H1 (cell line): ENCODE measurements around the gene KRTAP10-7. TPM values are rescaled to one million over a fixed set of nuclear protein-coding genes. Genes with fewer than 3 reads are reported as not detected.

Experiments used
- CTCF ChIA-PET: fragments of 300-600 bp; sonication (Branson Sonifier 250); formaldehyde crosslinking; loops from one replicate; lab custom pipeline; 2021; ENCODE audit not compliant: partially characterized antibody; lab: Charles Lee
- POLR2A ChIA-PET: fragments of 300-600 bp; sonication (Branson Sonifier 250); formaldehyde crosslinking; loops from one replicate; lab custom pipeline; 2021; ENCODE audit warnings: inconsistent platforms; ENCODE audit not compliant: partially characterized antibody; lab: Charles Lee
- DNase-seq, 2 experiments: peaks; one replicate each; pipeline versions ENCODE4 v3.0.0 to v3.0.0-alpha.2; 2010 to 2022; ENCODE audit warnings: low spot score in 2 of 2, low read depth in 1 of 2, mixed read lengths in 1 of 2
- FAIRE-seq: peaks from 2 replicates; lab custom pipeline; 2011; peaks lifted over from hg19 to GRCh38; lab: Jason Lieb, UNC
- H2AFZ ChIP-seq: 2 replicates; pipeline ENCODE4 v1.8.1; 2012; ENCODE audit warnings: low read length, inconsistent platforms
- H2AK5ac ChIP-seq: 2 replicates; pipeline ENCODE4 v1.6.1; 2013; ENCODE audit warnings: low read depth, low read length
- H2BK120ac ChIP-seq: replicated peaks from 2 replicates; pipeline ENCODE3; 2013; ENCODE audit warnings: low read depth, low read length, inconsistent platforms
- H2BK12ac ChIP-seq: 2 replicates; pipeline ENCODE4 v1.6.1; 2013; ENCODE audit warnings: low read depth, low read length
- H2BK15ac ChIP-seq: 2 replicates; pipeline ENCODE4 v1.6.1; 2013; ENCODE audit warnings: low read length
- H2BK20ac ChIP-seq: 2 replicates; pipeline ENCODE4 v1.6.1; 2013; ENCODE audit warnings: low read length
- H2BK5ac ChIP-seq: 2 replicates; pipeline ENCODE4 v1.6.1; 2013; ENCODE audit warnings: low read depth, low read length
- H3K14ac ChIP-seq: 2 replicates; pipeline ENCODE4 v1.6.1; 2013; ENCODE audit warnings: inconsistent platforms; ENCODE audit not compliant: insufficient read length
- H3K18ac ChIP-seq: 2 replicates; pipeline ENCODE4 v1.6.1; 2013; ENCODE audit warnings: low read length; ENCODE audit errors: extremely low read depth
- H3K23ac ChIP-seq: 2 replicates; pipeline ENCODE4 v1.6.1; 2013; ENCODE audit warnings: inconsistent platforms; ENCODE audit not compliant: insufficient read length
- H3K23me2 ChIP-seq: 2 replicates; pipeline ENCODE4 v1.6.1; 2013; ENCODE audit warnings: low read depth, low read length
- H3K27ac ChIP-seq: 2 replicates; pipeline ENCODE4 v1.6.1; 2011; ENCODE audit warnings: low read depth, low read length, inconsistent platforms
- H3K27me3 ChIP-seq, 4 experiments: replicated peaks in 1 of 4; 1 replicate in 1 of 4; 2 replicates in 3 of 4; pipeline versions ENCODE4 v1.6.1 to v1.8.1; 2011 to 2013; ENCODE audit warnings: low read length in 3 of 4, mild to moderate bottlenecking in 3 of 4, inconsistent platforms in 2 of 4, mixed read lengths in 2 of 4, moderate library complexity in 1 of 4; ENCODE audit not compliant: control insufficient read depth in 3 of 4, insufficient read depth in 3 of 4; ENCODE audit errors: extremely low read depth in 1 of 4
- H3K36me3 ChIP-seq, 4 experiments: 2 replicates each; pipeline versions ENCODE4 v1.6.1 to v1.8.1; 2011 to 2013; ENCODE audit warnings: mild to moderate bottlenecking in 4 of 4, low read length in 3 of 4, moderate library complexity in 2 of 4, control low read depth in 1 of 4, inconsistent platforms in 1 of 4; ENCODE audit not compliant: insufficient read depth in 4 of 4, control insufficient read depth in 2 of 4
- H3K4ac ChIP-seq: replicated peaks from 2 replicates; pipeline ENCODE3; 2013; ENCODE audit warnings: low read length, low read depth, mixed read lengths, inconsistent platforms; ENCODE audit not compliant: insufficient read length
- H3K4me1 ChIP-seq, 4 experiments: replicated peaks in 1 of 4; 1 replicate in 1 of 4; 2 replicates in 3 of 4; pipeline versions ENCODE4 v1.6.1 to v1.8.1; 2011 to 2013; ENCODE audit warnings: low read length in 3 of 4, inconsistent platforms in 2 of 4, mixed read lengths in 1 of 4; ENCODE audit not compliant: insufficient read depth in 4 of 4, control insufficient read depth in 3 of 4
- H3K4me2 ChIP-seq, 2 experiments: 2 replicates each; pipeline versions ENCODE4 v1.6.1 to v1.8.1; 2011 to 2013; ENCODE audit warnings: low read depth in 2 of 2, low read length in 2 of 2, control low read depth in 1 of 2, inconsistent platforms in 1 of 2, mild to moderate bottlenecking in 1 of 2; ENCODE audit not compliant: insufficient read depth in 1 of 2
- H3K4me3 ChIP-seq, 4 experiments: fragments of 200-600, 300-600 bp in 1 of 4; sonication (generic), shearing (Covaris generic), sonication (Bioruptor Twin) in 1 of 4; 2 replicates each; pipeline versions ENCODE4 v1.5.1 to v1.8.1; 2011 to 2016; ENCODE audit warnings: low read length in 4 of 4, low read depth in 3 of 4, control low read depth in 2 of 4, inconsistent platforms in 2 of 4, mild to moderate bottlenecking in 2 of 4, mixed read lengths in 1 of 4, moderate library complexity in 1 of 4; ENCODE audit not compliant: insufficient read depth in 2 of 4; ENCODE audit errors: extremely low read depth in 1 of 4
- H3K56ac ChIP-seq: replicated peaks from 2 replicates; pipeline ENCODE3; 2013; ENCODE audit warnings: low read depth, mild to moderate bottlenecking, mixed read lengths, low read length, inconsistent platforms; ENCODE audit not compliant: insufficient read length
- H3K79me1 ChIP-seq: 2 replicates; pipeline ENCODE4 v1.6.1; 2013; ENCODE audit warnings: low read depth, low read length, control low read depth
- H3K79me2 ChIP-seq, 2 experiments: 2 replicates each; pipeline versions ENCODE4 v1.6.1 to v1.8.1; 2012 to 2013; ENCODE audit warnings: low read length in 2 of 2, mild to moderate bottlenecking in 2 of 2, inconsistent platforms in 1 of 2; ENCODE audit not compliant: insufficient read depth in 2 of 2, control insufficient read depth in 1 of 2
- H3K9ac ChIP-seq, 4 experiments: replicated peaks in 1 of 4; 1 replicate in 1 of 4; 2 replicates in 3 of 4; pipeline versions ENCODE4 v1.6.1 to v1.8.1; 2011 to 2013; ENCODE audit warnings: low read depth in 3 of 4, low read length in 3 of 4, control low read depth in 2 of 4, mild to moderate bottlenecking in 2 of 4, moderate library complexity in 2 of 4, inconsistent platforms in 1 of 4; ENCODE audit errors: extremely low read depth in 1 of 4
- H3K9me3 ChIP-seq, 2 experiments: 2 replicates each; pipeline versions ENCODE4 v1.6.1 to v1.8.1; 2012 to 2013; ENCODE audit warnings: mild to moderate bottlenecking in 2 of 2, moderate library complexity in 2 of 2, control low read depth in 1 of 2, inconsistent platforms in 1 of 2, low read depth in 1 of 2, low read length in 1 of 2, mixed read lengths in 1 of 2; ENCODE audit not compliant: insufficient read depth in 2 of 2
- H4K20me1 ChIP-seq, 2 experiments: replicated peaks in 1 of 2; 2 replicates each; pipeline versions ENCODE3 to v1.8.1; 2011 to 2013; ENCODE audit warnings: inconsistent platforms in 2 of 2, low read length in 2 of 2, mild to moderate bottlenecking in 1 of 2; ENCODE audit not compliant: insufficient read depth in 2 of 2, control insufficient read depth in 1 of 2
- H4K5ac ChIP-seq: 2 replicates; pipeline ENCODE4 v1.6.1; 2013; ENCODE audit warnings: low read length, low read depth, mixed read lengths, inconsistent platforms; ENCODE audit not compliant: insufficient read length
- H4K8ac ChIP-seq: 2 replicates; pipeline ENCODE4 v1.8.0; 2013; ENCODE audit warnings: mild to moderate bottlenecking, moderate library complexity, low read length, inconsistent platforms; ENCODE audit not compliant: insufficient read depth; ENCODE audit errors: extremely low read depth
- H4K91ac ChIP-seq: replicated peaks from 2 replicates; pipeline ENCODE3; 2013; ENCODE audit warnings: low read length, mixed read lengths, inconsistent platforms; ENCODE audit not compliant: insufficient read length
- CHD2 ChIP-seq: IDR thresholded peaks from 2 replicates; pipeline ENCODE4 v1.6.1; 2012; ENCODE audit warnings: low read length, improper control_type of control experiment
- HDAC6 ChIP-seq: IDR thresholded peaks from one replicate; pipeline ENCODE4 v1.7.1; 2012; ENCODE audit warnings: low read depth, mild to moderate bottlenecking, inconsistent platforms, low read length, moderate library complexity
- WGBS, 2 experiments: shearing (Covaris generic) in 1 of 2; methylation state at CpG; one replicate each; pipeline versions ENCODE4 v1.1.6 to v1.1.7; 2013 to 2015; ENCODE audit warnings: low lambda C conversion rate in 2 of 2, mixed read lengths in 2 of 2, inconsistent platforms in 1 of 2, low coverage in 1 of 2, missing lambda C conversion rate in 1 of 2; ENCODE audit not compliant: insufficient replicate concordance in 2 of 2, insufficient coverage in 1 of 2, insufficient read length in 1 of 2; ENCODE audit errors: extremely low coverage in 1 of 2, missing lambda C conversion rate in 1 of 2; 5-methylcytosine and 5-hydroxymethylcytosine counted together
- polyA plus RNA-seq, 7 experiments: library from polyadenylated mRNA; depleted of rRNA in 3 of 7; stranded (reverse) in 5 of 7; unstranded in 2 of 7; fragments of >200 nt in 5 of 7; fragments of 200-250 nt in 2 of 7; gene quantifications; 1 replicate in 5 of 7; 2 replicates in 1 of 7; 4 replicates in 1 of 7; pipeline versions ENCODE4 v1.2.1 to v1.2.3, GENCODE V29; 2011 to 2013; ENCODE audit warnings: missing spikeins in 2 of 7, mixed read lengths in 2 of 7
- total RNA-seq: library from RNA; stranded (reverse); fragmentation: NEBNext Ultra II Directional; extraction: Animal tissue kit (Norgen Biotek cat#: 25700); gene quantifications from 2 replicates; pipeline ENCODE4 v1.2.1, GENCODE V29; 2021

Gene KRTAP10-7
- total and polyA plus RNA-seq, 2 of the 8 experiments (the other 6 are each of a cell fraction or from before 2014, with no cell fraction given) = not detected

GRCh38 chr21:44556879-44557278, 43.5 kb upstream of the KRTAP10-7 start:
- Histone ChIP-seq H3K9ac (no peak overlapping the region), H3K9me3 (no peaks in the 10 kb centered on the region), H3K4me2 (no peak overlapping the region), H3K27me3 (no peaks in the 10 kb centered on the region), H2AK5ac (no peak overlapping the region), H4K91ac (no peak overlapping the region), H3K23ac (no peak overlapping the region), H3K4me3 (no peak overlapping the region), H3K18ac (no peak overlapping the region), H4K20me1 (no peaks in the 10 kb centered on the region), H3K36me3 (no peaks in the 10 kb centered on the region), H3K23me2 (no peaks in the 10 kb centered on the region), H3K27ac (no peak overlapping the region), H2BK5ac (no peak overlapping the region), H2BK15ac (no peak overlapping the region), H4K8ac (no peak overlapping the region), H3K79me2 (no peaks in the 10 kb centered on the region), H2BK120ac (no peak overlapping the region), H2BK12ac (no peak overlapping the region), H3K14ac (no peak overlapping the region), H2AFZ (no peak overlapping the region), H3K4ac (peak overlapping the region; percentile 2), H3K56ac (no peak overlapping the region), H2BK20ac (no peak overlapping the region), H3K4me1 (peaks cover 2 to 13% (median 9%) of the 10 kb centered on the region in 4 experiments; a peak in 6 of 7 replicates), H3K79me1 (no peaks in the 10 kb centered on the region; the same call in 1 of the 2 replicates), H4K5ac (no peak overlapping the region)
- 92% methylated on average over 9 of the region's 9 CpGs; no CpG with 5 or more reads in 1 of the 2 experiments for WGBS, 2 experiments
- POLR2A ChIA-PET = interaction anchor here (1.1 to 1.2 kb wide), 2 partner anchors 35 to 60 kb away, joined by 3 to 4 read pairs; no protein-coding TSS in a partner anchor
- no peak for FAIRE-seq
- TF ChIP-seq CHD2 = no peak
- TF ChIP-seq HDAC6 = no peak
- no peak for DNase-seq
- CTCF ChIA-PET = interaction anchor here (0.6 to 2.0 kb wide), 6 partner anchors 12 to 696 kb away, joined by 3 to 6 read pairs (median 4); no protein-coding TSS in a partner anchor
